ENCODE results near the gene C22orf42. TPM values are rescaled to one million over a fixed set of nuclear protein-coding genes. Genes with fewer than 3 reads are reported as not detected.
A peak's percentile ranks its signal among the peaks of the same experiment; 100 is the strongest.
"Not testable (repeated sequence)": the region's sequence is repeated elsewhere in the genome, so short reads cannot be mapped to it uniquely, and the experiment has no call there.

The C22orf42 gene
- total RNA-seq, 1 donor from 2014 or later: not detected

- intact Hi-C loops (cut with micrococcal nuclease): loop anchor here (10.0 kb wide), 1 partner anchor 273 kb away; the partner anchor contains the start of gene FBXO7
- peaks cover 17% of the 10 kb centered on the region for H3K27me3 Mint-ChIP-seq (ENCODE audit: insufficient read depth)
- peaks cover 32% of the 10 kb centered on the region for H3K4me1 Mint-ChIP-seq (ENCODE audit: low read depth)
- DNase-seq (ENCODE audit: low spot score): no peak
- no peaks in the 10 kb centered on the region for H3K36me3 Mint-ChIP-seq (ENCODE audit: low read depth)
- H3K4me3 Mint-ChIP-seq: peak overlapping the region; percentile 68
- no peak overlapping the region for H3K27ac Mint-ChIP-seq
- H3K9me3 Mint-ChIP-seq: no peaks in the 10 kb centered on the region
Measured at GRCh38 chr22:32202161-32202538, 43.0 kb upstream of the C22orf42 start.

DNA sequence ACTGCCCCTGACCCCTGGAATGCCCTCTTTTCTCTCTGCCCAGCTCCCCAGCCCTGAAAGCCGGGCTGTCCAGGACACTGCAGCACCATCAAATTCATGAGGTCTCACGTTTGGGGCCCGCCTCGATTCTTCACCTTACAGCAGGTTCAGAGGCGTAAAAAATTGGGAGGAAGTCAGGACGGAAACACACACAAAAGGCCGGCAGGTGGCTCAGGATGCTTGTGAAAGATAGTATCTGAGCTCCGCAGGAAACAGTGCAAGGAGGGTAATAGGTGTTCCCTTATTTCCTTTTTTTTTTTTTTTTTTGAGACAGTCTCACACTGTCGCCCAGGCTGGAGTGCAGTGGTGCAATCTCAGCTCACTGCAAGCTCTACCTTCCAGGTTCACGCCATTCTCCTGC lies 41.6 kb upstream of the C22orf42 start:
- no peak overlapping the region for H3K27ac Mint-ChIP-seq

DNA sequence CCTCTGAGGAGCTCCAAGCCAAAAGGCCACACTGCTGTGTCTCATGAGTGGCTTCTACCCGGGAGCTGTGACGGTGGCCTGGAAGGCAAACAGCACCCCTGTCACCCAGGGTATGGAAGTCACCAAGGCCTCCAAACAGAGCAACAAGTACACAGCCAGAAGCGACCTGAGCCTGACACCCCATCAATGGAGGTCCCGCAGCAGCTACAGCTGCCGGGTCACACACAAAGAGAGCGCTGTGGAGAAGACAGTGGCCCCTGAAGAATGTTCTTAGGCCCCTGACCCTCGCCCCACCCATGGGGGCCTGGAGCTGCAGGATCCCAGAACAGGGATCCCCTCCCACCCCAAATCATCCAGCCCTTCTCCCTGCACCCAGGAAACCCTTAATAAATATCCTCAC lies 40.9 kb upstream of the C22orf42 start:
- Mint-ChIP-seq H3K4me3 (no peak overlapping the region), H3K36me3 (ENCODE audit: low read depth) (no peaks in the 10 kb centered on the region), H3K4me1 (ENCODE audit: low read depth) (peaks cover 22% of the 10 kb centered on the region), H3K27ac (no peak overlapping the region), H3K27me3 (ENCODE audit: insufficient read depth) (peaks cover 22% of the 10 kb centered on the region), H3K9me3 (no peaks in the 10 kb centered on the region)
- DNase-seq (ENCODE audit: low spot score): no peak
- intact Hi-C loops (cut with micrococcal nuclease): loop anchor here (10.0 kb wide), 1 partner anchor 275 kb away; the partner anchor contains the start of gene FBXO7

More for the DNA sequence above, 41.6 kb upstream of the C22orf42 start:
- peaks cover 22% of the 10 kb centered on the region for H3K27me3 Mint-ChIP-seq (ENCODE audit: insufficient read depth)
- H3K36me3 Mint-ChIP-seq (ENCODE audit: low read depth): no peaks in the 10 kb centered on the region
- no peak overlapping the region for H3K4me3 Mint-ChIP-seq
- H3K9me3 Mint-ChIP-seq: no peaks in the 10 kb centered on the region
- H3K4me1 Mint-ChIP-seq (ENCODE audit: low read depth): peaks cover 26% of the 10 kb centered on the region
- DNase-seq (ENCODE audit: low spot score): no peak
- intact Hi-C loops (cut with micrococcal nuclease): loop anchor here (10.0 kb wide), 1 partner anchor 274 kb away; the partner anchor contains the start of gene FBXO7

DNA sequence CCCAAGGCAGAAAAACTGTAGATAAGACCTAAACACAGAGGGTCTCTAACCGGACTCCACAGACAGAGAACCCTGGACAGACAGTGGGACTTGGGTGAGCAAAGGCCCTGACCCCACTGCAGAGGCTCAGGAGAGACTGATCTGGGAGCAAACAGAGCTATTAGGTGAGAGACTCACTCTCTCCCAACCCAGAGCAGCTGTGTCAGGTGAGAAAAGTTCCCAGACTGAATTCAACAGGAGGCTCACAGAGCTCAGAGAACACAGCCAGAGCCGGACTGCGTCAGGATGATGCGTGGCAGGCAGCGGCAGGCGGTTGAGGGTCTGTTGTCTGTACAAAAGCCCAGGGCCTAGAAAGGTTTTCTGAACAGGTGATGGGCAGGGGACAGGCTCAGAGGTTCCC lies 40.2 kb upstream of the C22orf42 start:
- Mint-ChIP-seq H3K4me1 (ENCODE audit: low read depth) (peaks cover 16% of the 10 kb centered on the region), H3K27ac (no peak overlapping the region), H3K27me3 (ENCODE audit: insufficient read depth) (peaks cover 26% of the 10 kb centered on the region), H3K9me3 (no peaks in the 10 kb centered on the region), H3K4me3 (no peak overlapping the region), H3K36me3 (ENCODE audit: low read depth) (no peaks in the 10 kb centered on the region)
- no peak for DNase-seq (ENCODE audit: low spot score)
- intact Hi-C loops (cut with micrococcal nuclease): no loop called here

DNA sequence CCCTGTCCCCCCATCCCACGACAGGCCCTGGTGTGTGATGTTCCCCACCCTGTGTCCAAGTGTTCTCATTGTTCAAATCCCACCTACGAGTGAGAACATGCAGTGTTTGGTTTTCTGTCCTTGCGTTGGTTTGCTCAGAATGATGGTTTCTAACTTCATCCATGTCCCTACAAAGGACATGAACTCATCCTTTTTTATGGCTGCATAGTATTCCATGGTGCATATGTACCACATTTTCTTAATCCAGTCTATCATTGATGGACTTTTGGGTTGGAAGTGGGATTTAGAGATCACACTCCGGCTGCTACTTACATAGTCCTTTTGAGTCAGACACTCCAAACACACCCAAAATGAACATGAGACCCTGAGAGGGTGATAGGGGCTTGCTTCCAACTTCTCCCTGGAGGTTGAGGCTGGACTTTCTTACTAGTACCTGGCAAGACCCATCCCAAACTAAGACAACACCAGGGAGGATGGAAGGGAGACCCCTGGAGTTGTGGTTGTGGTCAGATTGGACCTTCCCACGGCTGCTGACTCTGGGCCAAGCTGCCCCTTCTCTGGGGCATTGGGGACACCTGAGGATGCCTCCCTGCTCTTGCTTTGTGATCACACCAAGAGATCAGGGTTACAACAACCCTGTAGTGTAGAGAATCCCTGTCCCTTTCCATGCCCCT lies 38.6 kb upstream of the C22orf42 start:
- H3K27me3 Mint-ChIP-seq (ENCODE audit: insufficient read depth): peaks cover 18% of the 10 kb centered on the region
- H3K9me3 Mint-ChIP-seq: not testable (repeated sequence)

DNA sequence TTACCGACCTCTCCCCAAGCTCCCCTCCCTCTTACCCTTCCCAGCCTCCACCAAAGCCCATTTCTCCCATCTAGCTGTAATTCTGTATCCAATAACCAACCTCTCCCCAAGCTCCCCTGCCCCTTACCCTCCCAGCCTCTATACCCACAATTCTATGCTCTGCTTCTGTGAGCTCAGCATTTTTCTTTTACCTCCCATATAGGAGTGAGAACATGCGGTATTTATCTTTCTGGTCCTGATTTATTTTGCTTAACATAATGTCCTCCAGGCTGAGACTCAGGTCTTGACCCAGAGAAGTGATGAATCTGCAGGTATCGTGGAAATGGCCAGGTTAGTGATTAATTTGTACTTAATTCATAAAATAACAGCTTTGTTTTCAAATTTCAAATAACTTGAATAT lies 36.8 kb upstream of the C22orf42 start:
- H3K27ac Mint-ChIP-seq; intact Hi-C loops (cut with micrococcal nuclease); H3K4me1 Mint-ChIP-seq (ENCODE audit: low read depth); H3K4me3 Mint-ChIP-seq; DNase-seq (ENCODE audit: low spot score); H3K9me3 Mint-ChIP-seq; H3K36me3 Mint-ChIP-seq (ENCODE audit: low read depth): not testable (repeated sequence)
- peaks cover 15% of the 10 kb centered on the region for H3K27me3 Mint-ChIP-seq (ENCODE audit: insufficient read depth)

More for the DNA sequence above, 38.6 kb upstream of the C22orf42 start:
- DNase-seq (ENCODE audit: low spot score); H3K4me3 Mint-ChIP-seq; H3K36me3 Mint-ChIP-seq (ENCODE audit: low read depth); intact Hi-C loops (cut with micrococcal nuclease); H3K27ac Mint-ChIP-seq: not testable (repeated sequence)
- peaks cover 15% of the 10 kb centered on the region for H3K4me1 Mint-ChIP-seq (ENCODE audit: low read depth)

GRCh38 chr22:32193346-32193745 lies 34.2 kb upstream of the C22orf42 start:
- H3K27ac Mint-ChIP-seq; H3K36me3 Mint-ChIP-seq (ENCODE audit: low read depth); H3K4me3 Mint-ChIP-seq; DNase-seq (ENCODE audit: low spot score); H3K4me1 Mint-ChIP-seq (ENCODE audit: low read depth); H3K9me3 Mint-ChIP-seq; intact Hi-C loops (cut with micrococcal nuclease): not testable (repeated sequence)
- peaks cover 19% of the 10 kb centered on the region for H3K27me3 Mint-ChIP-seq (ENCODE audit: insufficient read depth)

DNA sequence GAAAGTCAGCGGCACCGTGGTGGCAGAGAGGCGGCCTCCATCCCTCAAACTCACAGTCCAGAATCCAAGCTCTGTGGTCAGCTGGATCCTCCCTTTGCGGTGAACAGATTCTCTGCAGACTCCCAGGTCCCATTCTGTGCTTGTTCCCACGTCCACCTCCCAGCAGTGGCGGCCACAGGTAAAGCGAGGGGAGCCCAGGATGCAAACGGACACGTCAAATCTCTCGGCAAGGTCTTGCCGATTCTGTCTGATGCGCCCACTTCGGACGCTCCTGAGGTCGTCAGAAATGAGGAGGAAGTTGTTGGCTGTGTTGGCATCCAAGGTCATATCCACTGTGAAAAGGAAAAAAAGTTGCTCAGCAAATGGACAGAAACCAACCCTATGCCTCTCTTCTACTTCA lies 31.9 kb upstream of the C22orf42 start:
- H3K36me3 Mint-ChIP-seq (ENCODE audit: low read depth); intact Hi-C loops (cut with micrococcal nuclease); H3K27ac Mint-ChIP-seq; H3K4me1 Mint-ChIP-seq (ENCODE audit: low read depth); DNase-seq (ENCODE audit: low spot score); H3K9me3 Mint-ChIP-seq; H3K4me3 Mint-ChIP-seq: not testable (repeated sequence)
- H3K27me3 Mint-ChIP-seq (ENCODE audit: insufficient read depth): peaks cover 15% of the 10 kb centered on the region

DNA sequence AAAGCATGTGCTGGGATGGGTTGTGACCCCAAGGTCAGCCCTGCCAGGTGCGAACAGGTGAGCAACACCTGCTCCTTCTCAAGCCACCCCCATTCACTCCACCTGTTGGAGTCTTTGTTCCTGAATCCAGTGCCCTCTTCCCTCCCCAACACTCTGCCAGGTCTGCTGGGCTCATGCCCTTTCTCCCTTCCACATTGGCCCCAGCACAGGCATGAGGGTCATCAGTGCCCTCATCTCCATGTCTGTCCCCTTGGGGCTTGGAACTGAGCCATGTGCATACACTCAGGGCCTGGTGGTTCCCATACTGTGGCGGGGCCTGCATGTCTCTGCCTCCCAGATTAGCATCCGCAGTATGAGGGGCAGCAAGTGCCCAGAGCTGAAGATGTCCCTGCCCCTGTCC lies 26.7 kb upstream of the C22orf42 start:
- no peaks in the 10 kb centered on the region for H3K9me3 Mint-ChIP-seq
- no peak for DNase-seq (ENCODE audit: low spot score)
- H3K27ac Mint-ChIP-seq: no peak overlapping the region
- no peaks in the 10 kb centered on the region for H3K4me1 Mint-ChIP-seq (ENCODE audit: low read depth)
- no peak overlapping the region for H3K4me3 Mint-ChIP-seq
- peaks cover 8% of the 10 kb centered on the region for H3K27me3 Mint-ChIP-seq (ENCODE audit: insufficient read depth)
- no peaks in the 10 kb centered on the region for H3K36me3 Mint-ChIP-seq (ENCODE audit: low read depth)
- intact Hi-C loops (cut with micrococcal nuclease): no loop called here

DNA sequence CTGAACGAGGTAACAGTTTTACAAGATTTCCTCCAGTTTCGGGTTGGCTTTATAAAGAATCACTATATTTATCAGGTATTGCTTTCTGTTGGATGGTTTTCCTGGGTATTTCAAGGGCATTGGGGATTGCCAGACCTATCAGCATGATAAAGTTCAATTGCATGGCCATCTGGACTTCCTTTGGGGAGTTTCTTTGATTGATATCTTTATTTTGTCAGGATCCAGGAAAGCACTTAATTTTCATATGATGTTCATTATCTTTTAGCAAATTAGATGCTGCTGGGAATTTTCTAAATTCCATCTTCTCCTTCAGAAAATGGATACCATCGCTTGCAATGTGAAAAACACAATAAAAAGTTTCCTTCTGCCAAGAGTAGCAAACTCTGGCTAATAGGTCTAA lies 24.5 kb upstream of the C22orf42 start:
- DNase-seq (ENCODE audit: low spot score): no peak
- no peaks in the 10 kb centered on the region for H3K36me3 Mint-ChIP-seq (ENCODE audit: low read depth)
- H3K4me3 Mint-ChIP-seq: no peak overlapping the region
- intact Hi-C loops (cut with micrococcal nuclease): no loop called here
- no peaks in the 10 kb centered on the region for H3K4me1 Mint-ChIP-seq (ENCODE audit: low read depth)
- H3K9me3 Mint-ChIP-seq: no peaks in the 10 kb centered on the region
- peaks cover 8% of the 10 kb centered on the region for H3K27me3 Mint-ChIP-seq (ENCODE audit: insufficient read depth)
- H3K27ac Mint-ChIP-seq: no peak overlapping the region

DNA sequence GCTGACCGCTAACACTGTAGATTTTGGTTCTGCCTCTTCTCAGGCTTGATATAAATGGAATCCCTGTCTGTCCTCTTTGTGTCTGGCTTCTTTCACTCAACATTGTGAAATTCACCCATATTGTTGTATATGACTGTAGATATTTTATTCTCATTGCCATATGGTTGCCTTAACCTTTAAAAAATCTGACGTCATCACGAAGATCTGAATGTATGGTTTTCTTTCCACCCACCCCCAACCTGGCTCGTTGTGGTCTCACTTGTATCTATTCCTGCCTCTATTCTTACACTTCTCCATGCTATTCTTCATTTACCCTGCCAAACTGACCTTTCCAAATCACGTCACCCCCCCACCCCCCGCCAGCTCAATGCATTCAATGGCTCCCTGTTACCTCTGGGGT lies 21.9 kb upstream of the C22orf42 start:
- intact Hi-C loops (cut with micrococcal nuclease): no loop called here
- DNase-seq (ENCODE audit: low spot score): no peak
- H3K4me3 Mint-ChIP-seq: no peak overlapping the region
- peaks cover 20% of the 10 kb centered on the region for H3K27me3 Mint-ChIP-seq (ENCODE audit: insufficient read depth)
- no peaks in the 10 kb centered on the region for H3K4me1 Mint-ChIP-seq (ENCODE audit: low read depth)
- H3K27ac Mint-ChIP-seq: no peak overlapping the region
- H3K9me3 Mint-ChIP-seq: no peaks in the 10 kb centered on the region
- no peaks in the 10 kb centered on the region for H3K36me3 Mint-ChIP-seq (ENCODE audit: low read depth)

DNA sequence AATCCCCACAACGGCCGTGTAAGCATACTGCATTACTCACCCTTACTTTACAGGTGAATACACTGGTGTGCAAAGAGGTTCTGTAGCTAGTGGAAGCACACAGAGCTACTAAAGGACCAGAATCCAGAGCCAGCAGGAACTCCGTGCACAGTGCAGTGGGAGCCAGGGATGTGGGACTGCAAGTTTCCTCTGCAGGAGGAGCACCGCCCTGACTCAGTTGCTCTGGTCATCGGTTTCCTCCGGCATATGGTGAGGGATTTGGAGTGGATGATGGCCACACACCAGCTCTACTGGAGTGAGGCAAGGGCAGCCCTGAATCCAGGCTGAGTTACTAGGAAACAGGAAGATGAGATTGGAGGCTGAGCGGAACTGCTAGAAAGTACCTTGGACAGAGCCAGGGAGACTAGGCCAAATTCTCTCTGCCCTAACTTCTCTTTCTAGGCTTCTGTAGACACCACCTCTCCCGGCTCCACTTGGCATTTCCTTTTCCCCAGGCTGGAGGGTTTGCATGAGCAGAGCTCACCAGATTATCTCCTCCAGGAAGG lies 18.2 kb upstream of the C22orf42 start:
- Mint-ChIP-seq H3K36me3 (ENCODE audit: low read depth) (no peaks in the 10 kb centered on the region), H3K4me3 (no peak overlapping the region), H3K27me3 (ENCODE audit: insufficient read depth) (peaks cover 32% of the 10 kb centered on the region), H3K4me1 (ENCODE audit: low read depth) (no peaks in the 10 kb centered on the region), H3K27ac (no peak overlapping the region), H3K9me3 (no peaks in the 10 kb centered on the region)
- intact Hi-C loops (cut with micrococcal nuclease): no loop called here
- no peak for DNase-seq (ENCODE audit: low spot score)

DNA sequence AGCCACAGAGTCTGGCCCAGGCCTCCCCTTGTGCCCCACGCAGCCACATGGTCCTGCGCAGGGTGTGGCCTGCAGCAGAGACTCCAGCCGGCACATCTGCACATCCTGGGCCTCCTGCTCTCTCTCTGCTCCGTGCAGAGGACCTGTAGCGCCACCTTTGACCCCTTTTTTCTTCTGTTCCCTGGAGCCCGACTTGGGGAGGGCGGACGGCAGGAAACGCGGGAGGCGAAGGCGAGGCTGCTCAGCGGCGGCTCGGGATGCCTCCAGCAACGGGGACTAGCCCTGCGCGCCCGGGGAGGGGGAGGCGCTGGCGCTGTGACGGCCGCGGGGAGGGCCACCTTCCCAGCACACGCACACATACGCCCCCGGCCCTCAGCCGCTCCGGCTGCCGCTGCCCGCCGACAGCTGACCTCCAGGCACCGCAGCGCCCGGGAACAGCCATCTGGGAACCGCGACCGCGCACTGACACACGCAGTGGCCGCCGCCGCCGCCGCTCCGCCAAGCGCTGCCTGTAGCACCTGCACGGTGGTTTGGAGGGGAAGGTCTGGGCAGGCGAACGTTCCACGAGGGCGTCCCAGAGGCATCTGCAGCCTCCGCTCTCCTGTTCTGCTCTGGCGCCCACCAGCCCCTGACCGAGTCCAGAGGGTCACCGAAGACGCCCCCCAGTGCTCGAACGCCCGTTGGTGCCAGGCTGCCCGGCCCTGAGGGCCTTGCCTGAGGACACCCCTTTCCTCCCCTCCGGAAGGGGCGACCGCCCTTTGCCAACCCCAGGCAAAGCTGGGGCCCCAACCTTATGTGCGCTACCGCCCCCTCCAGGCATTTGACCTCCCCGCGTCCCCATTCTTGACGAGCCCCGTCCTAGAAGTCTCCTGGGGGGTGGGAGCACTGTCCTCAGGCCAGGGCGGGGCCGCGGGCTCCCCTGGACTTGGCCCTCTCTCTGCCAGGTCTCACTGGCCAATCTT lies 16.9 kb upstream of the C22orf42 start:
- no peak overlapping the region for H3K27ac Mint-ChIP-seq
- no peak for DNase-seq (ENCODE audit: low spot score)
- no peaks in the 10 kb centered on the region for H3K9me3 Mint-ChIP-seq

More for the DNA sequence above, 16.9 kb upstream of the C22orf42 start:
- H3K27me3 Mint-ChIP-seq (ENCODE audit: insufficient read depth): peaks cover 32% of the 10 kb centered on the region
- H3K36me3 Mint-ChIP-seq (ENCODE audit: low read depth): no peaks in the 10 kb centered on the region
- no peaks in the 10 kb centered on the region for H3K4me1 Mint-ChIP-seq (ENCODE audit: low read depth)
- H3K4me3 Mint-ChIP-seq: no peak overlapping the region
- intact Hi-C loops (cut with micrococcal nuclease): no loop called here
